ENCODE measurements around the gene DOCK9. TPM values are rescaled to one million over a fixed set of nuclear protein-coding genes. Genes with fewer than 3 reads are reported as not detected.
"Not testable (repeated sequence)": the region's sequence is repeated elsewhere in the genome, so short reads cannot be mapped to it uniquely, and the experiment has no call there.

Gene DOCK9
- total and polyA plus RNA-seq, 2 donors (not counting 1 experiment from before 2014, with no cell fraction given) = 18.2 TPM

DNA sequence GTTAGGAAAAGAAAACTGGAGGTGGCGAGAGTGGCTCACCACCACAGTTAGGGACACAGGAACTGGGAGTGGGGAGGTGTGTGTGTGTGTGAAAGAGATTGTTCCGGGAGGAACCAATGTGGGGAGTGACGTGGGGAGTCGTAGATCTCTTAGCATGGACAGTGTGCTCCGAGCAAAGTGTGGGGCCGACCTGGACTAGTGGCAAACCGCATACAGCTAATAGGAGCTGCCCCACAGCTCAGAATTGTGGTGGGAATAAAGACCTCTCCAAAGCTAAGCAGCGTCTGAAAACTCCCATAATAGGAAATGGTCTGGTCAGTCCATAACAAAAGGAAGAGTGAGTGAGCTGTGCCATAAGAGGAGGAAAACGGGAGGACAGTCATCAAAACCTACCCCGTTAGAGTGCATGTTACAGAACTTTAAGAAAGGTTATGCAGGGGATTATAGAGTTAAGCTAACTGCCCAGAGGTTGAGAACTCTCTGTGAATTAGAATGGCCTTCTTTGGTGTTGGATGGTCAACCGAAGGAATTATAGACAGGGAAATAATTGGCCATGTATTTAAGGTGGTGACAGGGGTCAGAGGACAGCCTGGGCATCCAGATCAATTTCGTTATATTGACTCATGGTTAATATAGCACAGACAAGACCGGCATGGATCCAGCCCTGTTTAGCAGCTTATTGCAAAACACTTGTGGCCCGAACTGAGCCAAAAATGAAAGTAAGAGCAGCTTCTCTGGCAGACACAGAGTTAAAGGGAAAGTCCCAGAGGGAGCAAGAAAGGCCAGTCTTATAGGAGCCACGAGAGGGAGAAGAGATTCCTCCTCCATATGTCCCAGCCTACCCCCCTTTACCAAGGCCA is 216.5 kb downstream of the DOCK9 start:
- peak overlapping the region; percentile 2 to 44 (median 27) for H3K4me3 ChIP-seq (replicated peaks in 1 of 4; ENCODE audit: control extremely low read depth in 1 of 4, insufficient read depth in 1 of 4, low read depth in 3 of 4, low read length in 4 of 4)
- TF ChIP-seq EZH2 (IDR thresholded peaks at IDR 0.05; ENCODE audit: low read length, missing control alignments) = no peak
- TF ChIP-seq CTCF (conservative IDR thresholded peaks at IDR 0.05 in 1 of 2, IDR thresholded peaks at IDR 0.05 in 1 of 2; ENCODE audit: low read depth in 1 of 2, low read length in 2 of 2) = peak; percentile 19 to 26
- no peaks in the 10 kb centered on the region for H3K36me3 ChIP-seq (ENCODE audit: control insufficient read depth, insufficient read depth, low read length)
- H3K4me2 ChIP-seq (ENCODE audit: extremely low read depth, insufficient read depth, low read length) = peak overlapping the region; percentile 87
- H3K4me1 ChIP-seq (ENCODE audit: control insufficient read depth, extremely low read depth, insufficient read depth, low read length) = peaks cover 4% of the 10 kb centered on the region
- H3K27ac ChIP-seq (ENCODE audit: insufficient read depth, low read length) = no peak overlapping the region
- H3K27me3 ChIP-seq (ENCODE audit: control insufficient read depth, insufficient read depth, low read length) = no peaks in the 10 kb centered on the region
- no peaks in the 10 kb centered on the region for H3K9me3 ChIP-seq (ENCODE audit: control insufficient read depth, insufficient read depth, low read depth, low read length)
- no peak overlapping the region for H3K9ac ChIP-seq (ENCODE audit: insufficient read depth, low read length)
- DNase-seq (ENCODE audit: low read depth in 2 of 2) = peak; percentile 39 to 85
- no peaks in the 10 kb centered on the region for H4K20me1 ChIP-seq (ENCODE audit: control insufficient read depth, extremely low read depth, insufficient read depth, low read length)
- H3K79me2 ChIP-seq (ENCODE audit: control insufficient read depth, insufficient read depth, low read length) = no peaks in the 10 kb centered on the region
- H2AFZ ChIP-seq (ENCODE audit: low read length) = peak overlapping the region; percentile 83

GRCh38 chr13:98755729-98756128 is 222.1 kb downstream of the DOCK9 start:
- DNase-seq (ENCODE audit: low read depth in 2 of 2) = no peak
- Histone ChIP-seq H3K4me2 (ENCODE audit: extremely low read depth, insufficient read depth, low read length) (no peak overlapping the region), H3K79me2 (ENCODE audit: control insufficient read depth, insufficient read depth, low read length) (no peaks in the 10 kb centered on the region), H3K4me3 (replicated peaks in 1 of 4; ENCODE audit: control extremely low read depth in 1 of 4, insufficient read depth in 1 of 4, low read depth in 3 of 4, low read length in 4 of 4) (no peak overlapping the region), H2AFZ (ENCODE audit: low read length) (no peak overlapping the region), H3K27ac (ENCODE audit: insufficient read depth, low read length) (no peak overlapping the region), H4K20me1 (ENCODE audit: control insufficient read depth, extremely low read depth, insufficient read depth, low read length) (no peaks in the 10 kb centered on the region), H3K9me3 (ENCODE audit: control insufficient read depth, insufficient read depth, low read depth, low read length) (no peaks in the 10 kb centered on the region), H3K4me1 (ENCODE audit: control insufficient read depth, extremely low read depth, insufficient read depth, low read length) (no peaks in the 10 kb centered on the region), H3K27me3 (ENCODE audit: control insufficient read depth, insufficient read depth, low read length) (peaks cover 28% of the 10 kb centered on the region), H3K36me3 (ENCODE audit: control insufficient read depth, insufficient read depth, low read length) (no peaks in the 10 kb centered on the region), H3K9ac (ENCODE audit: insufficient read depth, low read length) (no peak overlapping the region)
- TF ChIP-seq CTCF (conservative IDR thresholded peaks at IDR 0.05 in 1 of 2, IDR thresholded peaks at IDR 0.05 in 1 of 2; ENCODE audit: low read depth in 1 of 2, low read length in 2 of 2) (no peak), EZH2 (IDR thresholded peaks at IDR 0.05; ENCODE audit: low read length, missing control alignments) (no peak)

DNA sequence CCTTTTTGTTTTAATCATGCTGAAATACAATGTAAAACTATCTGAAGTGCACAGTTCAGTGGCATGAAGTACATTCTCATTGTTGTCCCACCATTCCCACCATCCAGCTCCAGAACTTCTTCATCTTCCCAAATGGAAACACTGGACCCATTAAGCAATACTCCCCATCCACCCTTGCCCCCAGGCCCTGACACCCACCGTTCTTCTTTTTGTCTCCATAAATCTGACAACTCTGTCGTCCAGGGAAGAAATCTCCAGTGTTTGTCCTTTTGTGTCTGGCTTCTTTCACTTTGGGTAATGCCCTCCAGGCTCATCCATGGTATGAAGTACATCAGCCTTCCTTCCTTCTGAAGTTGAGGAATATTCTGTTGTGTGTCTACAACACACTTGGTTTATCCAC is 222.7 kb downstream of the DOCK9 start:
- H3K27ac ChIP-seq (ENCODE audit: insufficient read depth, low read length) = no peak overlapping the region
- no peaks in the 10 kb centered on the region for H3K9me3 ChIP-seq (ENCODE audit: control insufficient read depth, insufficient read depth, low read depth, low read length)
- no peak overlapping the region for H3K4me2 ChIP-seq (ENCODE audit: extremely low read depth, insufficient read depth, low read length)
- H2AFZ ChIP-seq (ENCODE audit: low read length) = no peak overlapping the region
- H3K4me1 ChIP-seq (ENCODE audit: control insufficient read depth, extremely low read depth, insufficient read depth, low read length) = no peaks in the 10 kb centered on the region
- peaks cover 31% of the 10 kb centered on the region for H3K27me3 ChIP-seq (ENCODE audit: control insufficient read depth, insufficient read depth, low read length)
- H4K20me1 ChIP-seq (ENCODE audit: control insufficient read depth, extremely low read depth, insufficient read depth, low read length) = no peaks in the 10 kb centered on the region
- H3K79me2 ChIP-seq (ENCODE audit: control insufficient read depth, insufficient read depth, low read length) = no peaks in the 10 kb centered on the region
- TF ChIP-seq EZH2 (IDR thresholded peaks at IDR 0.05; ENCODE audit: low read length, missing control alignments) (no peak), CTCF (conservative IDR thresholded peaks at IDR 0.05 in 1 of 2, IDR thresholded peaks at IDR 0.05 in 1 of 2; ENCODE audit: low read depth in 1 of 2, low read length in 2 of 2) (no peak)
- DNase-seq (ENCODE audit: low read depth in 2 of 2) = no peak
- no peak overlapping the region for H3K4me3 ChIP-seq (replicated peaks in 1 of 4; ENCODE audit: control extremely low read depth in 1 of 4, insufficient read depth in 1 of 4, low read depth in 3 of 4, low read length in 4 of 4)
- H3K9ac ChIP-seq (ENCODE audit: insufficient read depth, low read length) = no peak overlapping the region
- H3K36me3 ChIP-seq (ENCODE audit: control insufficient read depth, insufficient read depth, low read length) = no peaks in the 10 kb centered on the region

- not testable (repeated sequence) for H3K9me3 ChIP-seq (ENCODE audit: control insufficient read depth, insufficient read depth, low read depth, low read length); H3K27ac ChIP-seq (ENCODE audit: insufficient read depth, low read length)
These were observed 223.4 kb downstream of the DOCK9 start for GRCh38 chr13:98754468-98754867.

More at GRCh38 chr13:98754468-98754867, 223.4 kb downstream of the DOCK9 start:
- H3K27me3 ChIP-seq (ENCODE audit: control insufficient read depth, insufficient read depth, low read length) = peaks cover 31% of the 10 kb centered on the region
- not testable (repeated sequence) for H4K20me1 ChIP-seq (ENCODE audit: control insufficient read depth, extremely low read depth, insufficient read depth, low read length); H3K4me1 ChIP-seq (ENCODE audit: control insufficient read depth, extremely low read depth, insufficient read depth, low read length); H2AFZ ChIP-seq (ENCODE audit: low read length); H3K4me3 ChIP-seq (replicated peaks in 1 of 4; ENCODE audit: control extremely low read depth in 1 of 4, insufficient read depth in 1 of 4, low read depth in 3 of 4, low read length in 4 of 4); H3K79me2 ChIP-seq (ENCODE audit: control insufficient read depth, insufficient read depth, low read length); H3K4me2 ChIP-seq (ENCODE audit: extremely low read depth, insufficient read depth, low read length); H3K36me3 ChIP-seq (ENCODE audit: control insufficient read depth, insufficient read depth, low read length); DNase-seq (ENCODE audit: low read depth in 2 of 2); H3K9ac ChIP-seq (ENCODE audit: insufficient read depth, low read length)
